AG09309 (cell line): ENCODE measurements around the gene ZBTB12.

Experiments
- DNase-seq: peaks from one replicate; pipeline ENCODE4 v3.0.0-alpha.2; 2010; ENCODE audit warnings: low read depth
- H3K4me3 ChIP-seq: 2 replicates; pipeline ENCODE4 v1.5.1; 2011; ENCODE audit warnings: mild to moderate bottlenecking, low read depth, low read length, moderate library complexity; ENCODE audit not compliant: control insufficient read depth
- TF ChIP-seq, protein P1 (sequence below): IDR thresholded peaks from 2 replicates; pipeline ENCODE4 v1.5.1; 2011; ENCODE audit warnings: mild to moderate bottlenecking, low read depth, low read length, inconsistent platforms; ENCODE audit not compliant: insufficient read depth, control insufficient read depth; ENCODE audit errors: missing control alignments

Gene ZBTB12

DNA sequence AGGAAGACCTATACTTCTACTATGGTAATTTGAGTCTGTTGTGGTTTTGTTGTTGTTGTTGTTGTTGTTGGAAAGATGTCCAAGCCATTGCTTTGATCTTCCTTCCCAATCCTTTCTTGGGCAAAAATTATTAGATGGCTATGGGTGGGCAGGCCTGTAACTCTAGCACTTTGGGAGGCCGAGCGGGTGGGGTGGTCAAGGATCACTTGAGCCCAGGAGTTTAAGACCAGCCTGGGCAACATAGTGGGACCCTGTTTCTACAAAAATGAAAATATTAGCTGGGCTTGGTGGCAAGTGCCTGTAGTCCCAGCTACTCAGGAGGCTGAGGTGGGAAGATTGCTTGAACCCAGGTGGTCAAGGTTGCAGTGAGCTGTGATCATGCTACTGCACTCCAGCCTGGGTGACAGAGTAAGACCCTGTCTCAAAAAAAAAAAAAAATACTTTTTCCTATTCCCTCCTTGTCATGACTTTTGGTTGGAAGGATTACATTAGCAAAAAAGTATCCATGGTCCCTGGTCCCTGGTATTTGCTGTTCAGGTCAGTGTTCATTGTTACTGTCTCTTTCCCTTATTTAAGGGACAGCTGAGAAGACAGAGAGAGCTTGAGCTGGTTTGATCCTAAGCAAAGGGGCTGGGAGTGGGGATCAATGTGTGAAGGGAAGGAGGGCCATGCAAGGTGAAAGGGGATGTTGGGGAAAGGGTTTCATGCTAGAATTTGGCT lies 51.0 kb downstream of the ZBTB12 start:
- TF ChIP-seq, protein P1, sequence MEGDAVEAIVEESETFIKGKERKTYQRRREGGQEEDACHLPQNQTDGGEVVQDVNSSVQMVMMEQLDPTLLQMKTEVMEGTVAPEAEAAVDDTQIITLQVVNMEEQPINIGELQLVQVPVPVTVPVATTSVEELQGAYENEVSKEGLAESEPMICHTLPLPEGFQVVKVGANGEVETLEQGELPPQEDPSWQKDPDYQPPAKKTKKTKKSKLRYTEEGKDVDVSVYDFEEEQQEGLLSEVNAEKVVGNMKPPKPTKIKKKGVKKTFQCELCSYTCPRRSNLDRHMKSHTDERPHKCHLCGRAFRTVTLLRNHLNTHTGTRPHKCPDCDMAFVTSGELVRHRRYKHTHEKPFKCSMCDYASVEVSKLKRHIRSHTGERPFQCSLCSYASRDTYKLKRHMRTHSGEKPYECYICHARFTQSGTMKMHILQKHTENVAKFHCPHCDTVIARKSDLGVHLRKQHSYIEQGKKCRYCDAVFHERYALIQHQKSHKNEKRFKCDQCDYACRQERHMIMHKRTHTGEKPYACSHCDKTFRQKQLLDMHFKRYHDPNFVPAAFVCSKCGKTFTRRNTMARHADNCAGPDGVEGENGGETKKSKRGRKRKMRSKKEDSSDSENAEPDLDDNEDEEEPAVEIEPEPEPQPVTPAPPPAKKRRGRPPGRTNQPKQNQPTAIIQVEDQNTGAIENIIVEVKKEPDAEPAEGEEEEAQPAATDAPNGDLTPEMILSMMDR, result no peak
- DNase-seq, result no peak
- no peak overlapping the region for H3K4me3 ChIP-seq
